GM21529 (cell line): ENCODE data around the gene HPS4.
"Not testable (repeated sequence)": the region's sequence is repeated elsewhere in the genome, so short reads cannot be mapped to it uniquely, and the experiment has no call there.

ENCODE experiments used
- ATAC-seq: cut with Tn5 transposase; IDR thresholded peaks from one replicate; pipeline ENCODE4 v1.9.1; 2021; ENCODE audit not compliant: unreplicated experiment

The HPS4 gene

GRCh38 chr22:26483439-26484359 lies at the start of gene HPS4, which contains the start of gene SRRD:
HPS4 (minus strand) TSS chr22:26483783; CDS start chr22:26481762, 2,021 bp downstream.
SRRD (plus strand) TSS chr22:26483877; CDS start chr22:26483891, 14 bp downstream.
- ATAC-seq, result peak; percentile 57

GRCh38 chr22:26529345-26529744 lies 45.8 kb upstream of the HPS4 start:
- ATAC-seq, result no peak

GRCh38 chr22:26528518-26528917 lies 44.9 kb upstream of the HPS4 start:
- not testable (repeated sequence) for ATAC-seq

GRCh38 chr22:26527574-26528465 lies 44.2 kb upstream of the HPS4 start:
- no peak for ATAC-seq

GRCh38 chr22:26527167-26527566 lies 43.6 kb upstream of the HPS4 start:
- ATAC-seq, result no peak

GRCh38 chr22:26525946-26526564 lies 42.5 kb upstream of the HPS4 start:
- ATAC-seq, result no peak

- no peak for ATAC-seq
These were observed 41.3 kb upstream of the HPS4 start for GRCh38 chr22:26524870-26525269.

- no peak for ATAC-seq
These were observed 39.0 kb upstream of the HPS4 start for GRCh38 chr22:26522592-26522991.

GRCh38 chr22:26522012-26522411 lies 38.4 kb upstream of the HPS4 start:
- ATAC-seq, result no peak

GRCh38 chr22:26517429-26517828 lies 33.8 kb upstream of the HPS4 start:
- no peak for ATAC-seq

GRCh38 chr22:26516503-26516902 lies 32.9 kb upstream of the HPS4 start:
- ATAC-seq, result no peak

GRCh38 chr22:26515931-26516330 lies 32.3 kb upstream of the HPS4 start:
- no peak for ATAC-seq

- no peak for ATAC-seq
These were observed 31.0 kb upstream of the HPS4 start for GRCh38 chr22:26514419-26515161.

- ATAC-seq, result no peak
These were observed 30.3 kb upstream of the HPS4 start for GRCh38 chr22:26513838-26514237.

GRCh38 chr22:26512149-26512793 lies 28.7 kb upstream of the HPS4 start, which contains the start of gene TFIP11:
TFIP11 (minus strand) TSS chr22:26512473; CDS start chr22:26510272, 2,201 bp downstream.
- ATAC-seq, result peak; percentile 94

- no peak for ATAC-seq
These were observed 24.6 kb upstream of the HPS4 start for GRCh38 chr22:26508148-26508547.

GRCh38 chr22:26503758-26504157 lies 20.2 kb upstream of the HPS4 start:
- no peak for ATAC-seq

GRCh38 chr22:26502688-26503561 lies 19.3 kb upstream of the HPS4 start:
- no peak for ATAC-seq

GRCh38 chr22:26501996-26502395 lies 18.4 kb upstream of the HPS4 start:
- no peak for ATAC-seq
